Kidney (tissue), 14 donors: ENCODE data around the gene SMIM3. TPM values are rescaled to one million over a fixed set of nuclear protein-coding genes. Genes with fewer than 3 reads are reported as not detected.
"Not testable (repeated sequence)": the region's sequence is repeated elsewhere in the genome, so short reads cannot be mapped to it uniquely, and the experiment has no call there.

Experiments
- DNase-seq, 5 donors: peaks; one replicate each; pipeline ENCODE4 v3.0.0-alpha.2; 2013 to 2020
- FAIRE-seq: peaks from 2 replicates; lab custom pipeline; 2012; peaks lifted over from hg19 to GRCh38; lab: Jason Lieb, UNC
- H3K27ac ChIP-seq, 2 donors: one replicate each; pipeline ENCODE4 v1.7.0; 2013; ENCODE audit warnings: low read depth in 2 of 2, low read length in 2 of 2, inconsistent platforms in 1 of 2
- H3K27me3 ChIP-seq: one replicate; pipeline ENCODE4 v1.7.1; 2013; ENCODE audit warnings: low read length, inconsistent platforms; ENCODE audit not compliant: control insufficient read depth, insufficient read depth
- H3K36me3 ChIP-seq, 3 donors: one replicate each; pipeline versions ENCODE4 v1.7.0 to v1.7.1; 2013; ENCODE audit warnings: low read length in 3 of 3, control low read depth in 1 of 3, inconsistent platforms in 1 of 3; ENCODE audit not compliant: insufficient read depth in 3 of 3, control insufficient read depth in 2 of 3
- H3K4me1 ChIP-seq, 3 donors: one replicate each; pipeline versions ENCODE4 v1.7.0 to v1.7.1; 2013; ENCODE audit warnings: low read length in 3 of 3, inconsistent platforms in 1 of 3, low read depth in 1 of 3; ENCODE audit not compliant: control insufficient read depth in 2 of 3, insufficient read depth in 2 of 3
- H3K4me3 ChIP-seq, 3 donors: one replicate each; pipeline versions ENCODE4 v1.7.0 to v1.8.1; 2013; ENCODE audit warnings: low read length in 3 of 3, control low read depth in 1 of 3, inconsistent platforms in 1 of 3
- H3K9ac ChIP-seq, 3 donors: one replicate each; pipeline versions ENCODE4 v1.7.0 to v1.7.1; 2013; ENCODE audit warnings: low read length in 3 of 3, control low read depth in 1 of 3, inconsistent platforms in 1 of 3
- H3K9me3 ChIP-seq, 3 donors: one replicate each; pipeline versions ENCODE4 v1.7.0 to v1.7.1; 2013; ENCODE audit warnings: low read length in 3 of 3, control low read depth in 1 of 3, inconsistent platforms in 1 of 3; ENCODE audit not compliant: control insufficient read depth in 2 of 3, insufficient read depth in 1 of 3
- CTCF ChIP-seq: IDR thresholded peaks from 3 replicates; pipeline ENCODE4 v1.5.1; 2012; ENCODE audit warnings: mild to moderate bottlenecking, moderate library complexity, borderline replicate concordance; ENCODE audit not compliant: insufficient read depth; ENCODE audit errors: extremely low read depth
- intact Hi-C: fragments of 100-400 bp; cut with DNase I; formaldehyde crosslinking; loops from one replicate; pipeline ENCODE4 v1.11.1; 2022
- polyA plus RNA-seq: library from polyadenylated mRNA; stranded (reverse); fragments of 350-450 nt; fragmentation: Illumina TruSeq; extraction: RNeasy Lipid Tissue Mini Kit (QIAGEN cat#74804); gene quantifications from one replicate; pipeline ENCODE4 v1.2.3, GENCODE V29; 2014; ENCODE audit warnings: low read depth, low replicate concordance; ENCODE audit not compliant: insufficient read depth
- total RNA-seq: library from RNA; stranded (reverse); fragmentation: NEBNext Ultra II Directional; extraction: Animal tissue kit (Norgen Biotek cat#: 25700); gene quantifications from one replicate; pipeline ENCODE4 v1.2.1, GENCODE V29; 2021
- donor health status: control.
- donor health status: control.
- donor health status: control.
- donor health status: control.
- donor health status: control.
- donor health status: DM: yes; HTN: yes; CAD: no.
- donor health status: Normal renal cell carcinoma (clear cell type).

The SMIM3 gene
- total and polyA plus RNA-seq, 2 donors from 2014 or later = 23.0 to 23.9 TPM

DNA sequence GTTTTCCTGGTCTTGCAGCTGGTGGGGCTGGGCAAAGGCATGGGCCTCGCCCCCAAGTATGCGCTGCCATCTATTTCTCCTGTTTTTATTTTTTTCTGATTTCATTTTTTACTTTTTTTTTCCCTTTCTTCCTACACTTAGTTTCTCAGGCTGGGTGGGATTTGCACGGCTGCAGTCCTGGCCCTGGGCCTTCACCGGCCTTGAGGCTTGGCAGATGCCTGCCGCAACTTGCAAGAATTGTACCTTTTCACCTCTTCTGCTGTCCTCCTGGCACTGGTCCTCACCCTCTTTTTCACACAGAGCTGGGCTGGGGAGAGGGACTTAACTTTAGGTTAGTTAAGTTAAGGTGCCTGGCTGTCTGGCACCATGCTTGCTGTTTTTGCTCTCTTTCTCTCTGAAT, 57.5 kb downstream of the SMIM3 start:
- Histone ChIP-seq H3K9me3 (no peaks in the 10 kb centered on the region), H3K36me3 (no peaks in the 10 kb centered on the region), H3K4me3 (no peak overlapping the region), H3K27me3 (no peaks in the 10 kb centered on the region), H3K27ac (no peak overlapping the region), H3K9ac (no peak overlapping the region), H3K4me1 (no peaks in the 10 kb centered on the region)
- no peak for DNase-seq
- FAIRE-seq = no peak
- no peak for TF ChIP-seq CTCF
- intact Hi-C loops = no loop called here

GRCh38 chr5:150836703-150837102, 58.1 kb downstream of the SMIM3 start:
- Histone ChIP-seq H3K27ac (no peak overlapping the region), H3K4me3 (no peak overlapping the region), H3K9ac (no peak overlapping the region), H3K9me3 (no peaks in the 10 kb centered on the region), H3K36me3 (no peaks in the 10 kb centered on the region), H3K4me1 (no peaks in the 10 kb centered on the region), H3K27me3 (no peaks in the 10 kb centered on the region)
- no peak for DNase-seq
- intact Hi-C loops = no loop called here
- TF ChIP-seq CTCF = no peak
- FAIRE-seq = no peak

- not testable (repeated sequence) for H3K4me1 ChIP-seq, H3K27me3 ChIP-seq, H3K9me3 ChIP-seq, H3K27ac ChIP-seq, H3K36me3 ChIP-seq, FAIRE-seq, H3K9ac ChIP-seq, H3K4me3 ChIP-seq
- DNase-seq = peak in 1 of 5 donors; percentile 61
- intact Hi-C loops = loop anchor here (10.0 kb wide), 1 partner anchor 291 kb away; no protein-coding TSS in a partner anchor
Observed at GRCh38 chr5:150845185-150845859, 66.8 kb downstream of the SMIM3 start.

DNA sequence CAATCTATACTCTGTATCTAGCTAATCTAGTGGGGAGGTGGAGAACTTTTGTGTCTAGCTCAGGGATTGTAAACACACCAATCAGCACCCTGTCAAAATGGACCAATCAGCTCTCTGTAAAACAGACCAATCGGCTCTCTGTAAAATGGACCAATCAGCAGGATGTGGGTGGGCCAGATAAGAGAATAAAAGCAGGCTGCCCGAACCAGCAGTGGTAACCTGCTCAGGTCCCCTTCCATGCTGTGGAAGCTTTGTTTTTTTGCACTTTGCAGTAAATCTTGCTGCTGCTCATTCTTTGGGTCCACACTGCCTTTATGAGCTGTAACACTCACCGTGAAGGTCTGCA, 67.7 kb downstream of the SMIM3 start, which contains the start of gene IRGM:
Gene IRGM, plus strand, starts transcription at position 214 of the 346 bp plus-strand sequence. CDS start 1,603 bp downstream, outside the sequence.
- H3K4me1 ChIP-seq, H3K4me3 ChIP-seq, H3K36me3 ChIP-seq, DNase-seq, FAIRE-seq, H3K27ac ChIP-seq, H3K9ac ChIP-seq, H3K27me3 ChIP-seq, H3K9me3 ChIP-seq: not testable (repeated sequence)
- intact Hi-C loops = loop anchor here (10.0 kb wide), 1 partner anchor 291 kb away; no protein-coding TSS in a partner anchor

Other genes starting within 250 kb of the SMIM3 start
- 87.6 TPM for gene SYNPO, start 138.1 kb upstream of the SMIM3 start, total RNA-seq
- 46.3 TPM for gene SYNPO, start 138.1 kb upstream of the SMIM3 start, polyA plus RNA-seq
- 0.66 TPM for gene MYOZ3, start 117.5 kb upstream of the SMIM3 start, total RNA-seq
- 1.3 TPM for gene MYOZ3, start 117.5 kb upstream of the SMIM3 start, polyA plus RNA-seq
- gene RBM22, start 77.7 kb upstream of the SMIM3 start, total RNA-seq = 44.2 TPM
- gene RBM22, start 77.7 kb upstream of the SMIM3 start, polyA plus RNA-seq = 30.0 TPM
- 59.1 TPM for gene DCTN4, start 19.7 kb upstream of the SMIM3 start, total RNA-seq
- 17.5 TPM for gene DCTN4, start 19.7 kb upstream of the SMIM3 start, polyA plus RNA-seq
- gene IRGM, start 67.8 kb downstream of the SMIM3 start, total RNA-seq = 0.44 TPM
- gene IRGM, start 67.8 kb downstream of the SMIM3 start, polyA plus RNA-seq = not detected
- gene ZNF300, start 126.2 kb downstream of the SMIM3 start, total RNA-seq = 6.5 TPM
- gene ZNF300, start 126.2 kb downstream of the SMIM3 start, polyA plus RNA-seq = 4.0 TPM
- 1,327 TPM for gene GPX3, start 241.8 kb downstream of the SMIM3 start, total RNA-seq
- 27,893 TPM for gene GPX3, start 241.8 kb downstream of the SMIM3 start, polyA plus RNA-seq